Natural killer cell (primary cell): ENCODE data around the gene PCIF1. TPM values are rescaled to one million over a fixed set of nuclear protein-coding genes. Genes with fewer than 3 reads are reported as not detected.
A peak's percentile ranks its signal among the peaks of the same experiment; 100 is the strongest.

Experiments used
- ATAC-seq, 3 donors: fragments of 150-1000 bp in 2 of 3; fragments of 200-7000 bp in 1 of 3; cut with Tn5 transposase; 1 replicate in 1 of 3; 2 replicates in 2 of 3; pipeline ENCODE4 v1.10.0; 2021; ENCODE audit warnings: mild to moderate bottlenecking in 2 of 3, moderate library complexity in 2 of 3
- DNase-seq, 2 donors: peaks; one replicate each; pipeline versions ENCODE4 v3.0.0 to v3.0.0-alpha.2; 2013 to 2021; ENCODE audit warnings: mixed read lengths in 1 of 2
- H3K27ac ChIP-seq: one replicate; pipeline ENCODE4 v1.5.1; 2013; ENCODE audit warnings: mild to moderate bottlenecking, low read length
- H3K27me3 ChIP-seq: one replicate; pipeline ENCODE4 v1.6.1; 2013; ENCODE audit warnings: low read length; ENCODE audit not compliant: control insufficient read depth, insufficient read depth
- H3K36me3 ChIP-seq: one replicate; pipeline ENCODE4 v1.6.1; 2013; ENCODE audit warnings: low read length; ENCODE audit not compliant: control insufficient read depth, insufficient read depth
- H3K4me1 ChIP-seq: one replicate; pipeline ENCODE4 v1.6.1; 2013; ENCODE audit warnings: low read length; ENCODE audit not compliant: control insufficient read depth, insufficient read depth
- H3K4me3 ChIP-seq: one replicate; pipeline ENCODE4 v1.5.1; 2013; ENCODE audit warnings: low read length
- H3K9me3 ChIP-seq: one replicate; pipeline ENCODE4 v1.6.1; 2013; ENCODE audit warnings: low read length; ENCODE audit not compliant: control insufficient read depth, insufficient read depth
- H3K27ac Mint-ChIP-seq, 2 donors: one replicate each; pipeline ENCODE4 v1.8.0; 2022; ENCODE audit warnings: mild to moderate bottlenecking in 2 of 2, mixed read lengths in 2 of 2, moderate library complexity in 1 of 2
- H3K27me3 Mint-ChIP-seq, 2 donors: one replicate each; pipeline ENCODE4 v1.8.0; 2022; ENCODE audit warnings: low read depth in 2 of 2, mixed read lengths in 2 of 2
- H3K36me3 Mint-ChIP-seq: one replicate; pipeline ENCODE4 v1.8.0; 2022; ENCODE audit warnings: mixed read lengths
- H3K4me1 Mint-ChIP-seq, 2 donors: one replicate each; pipeline ENCODE4 v1.8.0; 2022; ENCODE audit warnings: mixed read lengths in 2 of 2
- H3K4me3 Mint-ChIP-seq: one replicate; pipeline ENCODE4 v1.8.0; 2022; ENCODE audit warnings: mild to moderate bottlenecking, moderate library complexity, mixed read lengths
- H3K9me3 Mint-ChIP-seq, 2 donors: one replicate each; pipeline ENCODE4 v1.8.0; 2022; ENCODE audit warnings: mixed read lengths in 2 of 2
- CTCF ChIP-seq: fragments of 200-600 bp; IDR thresholded peaks from one replicate; pipeline ENCODE4 v1.8.0; 2022; ENCODE audit warnings: antibody characterized with exemption
- WGBS: methylation state at CpG from one replicate; pipeline ENCODE4 v1.1.7; 2013; ENCODE audit warnings: missing lambda C conversion rate; ENCODE audit not compliant: insufficient coverage; 5-methylcytosine and 5-hydroxymethylcytosine counted together
- intact Hi-C: fragments of 100-400 bp; cut with micrococcal nuclease; formaldehyde crosslinking; loops from one replicate; pipeline ENCODE4 v1.14.2; 2022
- total RNA-seq, 4 donors: library from RNA; stranded (reverse); fragments of 120-200 nt in 1 of 4; gene quantifications; one replicate each; pipeline versions ENCODE4 v1.2.3 to v1.2.4, GENCODE V29; 2013 to 2022

Gene PCIF1
- total RNA-seq, 3 donors from 2014 or later (not counting 1 experiment from before 2014, with no cell fraction given), result 72.0 to 85.1 (median 73.3) TPM

GRCh38 chr20:45969712-45970634 is 35.5 kb downstream of the PCIF1 start:
- peak in 1 of 2 donors; percentile 68 for DNase-seq
- peaks cover 0 to 2% of the 10 kb centered on the region in 2 donors for H3K9me3 Mint-ChIP-seq
- H3K27me3 ChIP-seq, result no peaks in the 10 kb centered on the region
- no peak for ATAC-seq
- no peak overlapping the region for H3K27ac ChIP-seq
- H3K4me1 Mint-ChIP-seq, result peaks cover 28 to 29% of the 10 kb centered on the region in 2 donors
- no peak overlapping the region for H3K4me3 ChIP-seq
- intact Hi-C loops, result loop anchor here (5.0 kb wide), 2 partner anchors 42 to 158 kb away; partner anchors contain the start of gene UBE2C
- peak overlapping the region; percentile 97 to 99 for H3K27ac Mint-ChIP-seq
- H3K36me3 Mint-ChIP-seq, result no peaks in the 10 kb centered on the region
- peaks cover 40% of the 10 kb centered on the region for H3K36me3 ChIP-seq
- no peaks in the 10 kb centered on the region for H3K9me3 ChIP-seq
- H3K4me1 ChIP-seq, result peaks cover 36% of the 10 kb centered on the region
- peak; percentile 52 for TF ChIP-seq CTCF
- no peaks in the 10 kb centered on the region for H3K27me3 Mint-ChIP-seq
- peak overlapping the region; percentile 97 for H3K4me3 Mint-ChIP-seq
- 55% methylated on average over 6 of the region's 6 CpGs for WGBS

GRCh38 chr20:45970646-45971424 is 36.4 kb downstream of the PCIF1 start:
- DNase-seq, result peak in 1 of 2 donors; percentile 56
- Histone ChIP-seq H3K4me1 (peaks cover 36% of the 10 kb centered on the region), H3K27ac (peak overlapping the region; percentile 96), H3K9me3 (no peaks in the 10 kb centered on the region), H3K36me3 (peaks cover 31% of the 10 kb centered on the region), H3K4me3 (peak overlapping the region; percentile 95), H3K27me3 (no peaks in the 10 kb centered on the region)
- Mint-ChIP-seq H3K4me1 (peaks cover 28 to 29% of the 10 kb centered on the region in 2 donors), H3K4me3 (peak overlapping the region; percentile 97), H3K36me3 (no peaks in the 10 kb centered on the region), H3K9me3 (peaks cover 0 to 2% of the 10 kb centered on the region in 2 donors), H3K27ac (peak overlapping the region; percentile 97 to 99), H3K27me3 (no peaks in the 10 kb centered on the region)
- ATAC-seq, result no peak
- intact Hi-C loops, result loop anchor here (1.0 to 5.0 kb wide), 5 partner anchors 36 to 159 kb away; partner anchors contain the start of genes ACOT8, UBE2C and ZSWIM3
- no peak for TF ChIP-seq CTCF
- 10% methylated on average over 33 of the region's 34 CpGs for WGBS

GRCh38 chr20:45971425-45971674 is 36.9 kb downstream of the PCIF1 start:
- ATAC-seq (peak; percentile 27 to 29 (median 28)), DNase-seq (no peak)
- TF ChIP-seq CTCF, result no peak
- Histone ChIP-seq H3K36me3 (peaks cover 30% of the 10 kb centered on the region), H3K27me3 (no peaks in the 10 kb centered on the region), H3K9me3 (no peaks in the 10 kb centered on the region), H3K4me1 (peaks cover 36% of the 10 kb centered on the region), H3K27ac (peak overlapping the region; percentile 96), H3K4me3 (peak overlapping the region; percentile 95)
- Mint-ChIP-seq H3K4me1 (peaks cover 28 to 29% of the 10 kb centered on the region in 2 donors), H3K36me3 (no peaks in the 10 kb centered on the region), H3K4me3 (peak overlapping the region; percentile 97), H3K27me3 (no peaks in the 10 kb centered on the region), H3K27ac (peak overlapping the region; percentile 97 to 99), H3K9me3 (peaks cover 0 to 2% of the 10 kb centered on the region in 2 donors)
- 1% methylated on average over 14 of the region's 14 CpGs for WGBS
- intact Hi-C loops, result loop anchor here (1.0 to 5.0 kb wide), 5 partner anchors 36 to 159 kb away; partner anchors contain the start of genes ACOT8, UBE2C and ZSWIM3
